Measurements from ENCODE around the gene NAPA.

The NAPA gene

GRCh38 chr19:47499863-47500830 lies 14.7 kb downstream of the NAPA start:
- H3K4me3 ChIP-seq (ENCODE audit: low read length): no peak overlapping the region
- no peak for TF ChIP-seq ZNF274 (IDR thresholded peaks at IDR 0.05; ENCODE audit: low read depth, low read length)

GRCh38 chr19:47499371-47499770 lies 15.5 kb downstream of the NAPA start:
- TF ChIP-seq ZNF274 (IDR thresholded peaks at IDR 0.05; ENCODE audit: low read depth, low read length): no peak
- H3K4me3 ChIP-seq (ENCODE audit: low read length): no peak overlapping the region

DNA sequence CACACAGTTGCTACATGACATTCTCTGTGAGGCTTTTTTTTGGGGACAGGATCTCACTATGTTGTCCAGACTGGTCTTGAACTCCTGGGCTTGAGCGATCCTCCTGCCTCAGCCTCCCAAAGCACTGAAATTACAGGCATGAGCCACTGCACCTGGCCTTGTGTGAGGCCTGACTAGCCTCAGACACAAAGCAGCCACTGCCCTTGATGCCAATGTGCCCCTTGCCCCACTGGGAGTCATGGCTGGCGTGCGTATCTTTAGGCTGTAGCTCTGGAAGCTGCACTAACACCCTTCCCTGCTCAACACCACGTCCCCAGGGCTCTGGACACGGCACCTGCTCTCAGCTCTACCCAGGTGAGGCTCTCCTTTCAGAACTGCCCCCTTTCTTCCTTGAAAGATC lies 16.3 kb downstream of the NAPA start:
- TF ChIP-seq ZNF274 (IDR thresholded peaks at IDR 0.05; ENCODE audit: low read depth, low read length): no peak
- no peak overlapping the region for H3K4me3 ChIP-seq (ENCODE audit: low read length)

GRCh38 chr19:47497821-47498520 lies 16.9 kb downstream of the NAPA start:
- TF ChIP-seq ZNF274 (IDR thresholded peaks at IDR 0.05; ENCODE audit: low read depth, low read length): no peak
- H3K4me3 ChIP-seq (ENCODE audit: low read length): no peak overlapping the region

DNA sequence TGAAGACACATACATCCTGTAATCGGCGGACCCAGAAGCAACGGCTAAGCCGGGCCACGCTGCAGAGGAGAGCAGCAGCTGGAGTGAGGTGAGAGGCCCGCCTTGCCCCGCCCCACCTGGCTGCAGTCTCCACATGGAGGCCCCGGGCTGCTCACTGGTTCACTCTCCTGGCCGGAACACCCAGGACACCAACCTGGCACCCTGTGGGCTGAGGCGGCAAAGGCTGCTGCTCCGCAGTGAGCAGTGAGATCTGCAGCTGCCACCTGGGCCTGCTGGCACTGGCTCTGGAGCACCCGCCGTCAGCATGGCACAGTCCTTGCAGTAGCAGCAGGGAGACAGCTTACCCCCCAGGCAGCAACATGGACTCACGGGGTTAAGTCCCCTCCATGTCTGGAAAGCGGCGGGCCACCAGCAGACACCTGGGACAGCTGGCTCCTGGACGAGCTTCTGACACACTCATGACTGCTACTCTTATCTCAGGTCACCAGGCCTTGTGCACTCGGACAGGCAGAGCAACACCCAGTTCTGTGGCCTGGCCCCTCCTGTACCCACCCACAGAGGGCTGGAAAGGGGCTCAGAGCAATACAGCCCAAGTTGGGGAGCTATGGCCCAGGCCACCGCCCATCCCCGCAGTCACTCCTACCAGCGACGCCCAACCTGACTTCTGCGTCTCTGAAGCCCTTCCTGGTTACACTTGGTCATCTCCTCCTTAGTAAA lies 17.7 kb downstream of the NAPA start:
- no peak overlapping the region for H3K4me3 ChIP-seq (ENCODE audit: low read length)
- no peak for TF ChIP-seq ZNF274 (IDR thresholded peaks at IDR 0.05; ENCODE audit: low read depth, low read length)

GRCh38 chr19:47495478-47496372 lies 19.1 kb downstream of the NAPA start:
- TF ChIP-seq ZNF274 (IDR thresholded peaks at IDR 0.05; ENCODE audit: low read depth, low read length): no peak
- no peak overlapping the region for H3K4me3 ChIP-seq (ENCODE audit: low read length)

DNA sequence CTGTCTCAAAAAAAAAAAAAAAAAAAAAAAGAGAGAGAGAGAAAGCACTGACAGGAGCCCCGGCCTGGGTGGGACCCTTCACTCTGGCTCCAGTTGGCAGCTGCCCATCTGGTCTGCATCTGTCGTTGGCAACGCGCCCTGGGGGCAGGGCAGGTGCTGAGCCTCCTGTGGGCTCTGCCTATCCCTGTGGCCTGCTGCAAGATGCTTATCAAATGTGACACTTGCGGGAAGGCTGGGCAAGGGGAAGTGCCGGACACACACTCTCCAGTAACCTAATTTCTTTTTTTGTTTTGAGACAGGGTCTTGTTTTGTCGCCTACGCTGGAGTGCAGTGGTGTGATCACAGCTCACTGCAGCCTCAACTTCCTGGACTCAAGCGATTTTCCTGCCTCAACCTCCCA lies 20.1 kb downstream of the NAPA start:
- no peak overlapping the region for H3K4me3 ChIP-seq (ENCODE audit: low read length)
- TF ChIP-seq ZNF274 (IDR thresholded peaks at IDR 0.05; ENCODE audit: low read depth, low read length): no peak

DNA sequence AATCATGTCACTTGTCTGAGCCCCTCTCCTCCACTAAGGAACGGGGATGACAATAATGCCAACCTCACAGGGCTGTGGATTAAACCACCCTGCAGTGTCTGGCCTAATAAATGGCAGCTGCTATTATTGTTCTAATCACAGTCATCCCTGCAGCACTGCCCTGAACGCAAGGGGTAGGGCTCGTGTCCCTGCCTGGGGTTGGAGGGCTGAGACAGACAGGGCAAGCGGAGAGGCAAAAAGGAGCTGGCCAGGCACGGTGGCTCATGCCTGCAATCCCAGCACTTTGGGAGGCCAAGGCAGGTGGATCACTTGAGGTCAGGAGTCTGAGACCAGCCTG lies 20.7 kb downstream of the NAPA start:
- no peak for TF ChIP-seq ZNF274 (IDR thresholded peaks at IDR 0.05; ENCODE audit: low read depth, low read length)

GRCh38 chr19:47493378-47494210 lies 21.3 kb downstream of the NAPA start:
- TF ChIP-seq ZNF274 (IDR thresholded peaks at IDR 0.05; ENCODE audit: low read depth, low read length): no peak

More for the DNA sequence above, 20.7 kb downstream of the NAPA start:
- no peak overlapping the region for H3K4me3 ChIP-seq (ENCODE audit: low read length)

GRCh38 chr19:47492571-47493377 lies 22.1 kb downstream of the NAPA start:
- no peak overlapping the region for H3K4me3 ChIP-seq (ENCODE audit: low read length)
- no peak for TF ChIP-seq ZNF274 (IDR thresholded peaks at IDR 0.05; ENCODE audit: low read depth, low read length)

More at GRCh38 chr19:47493378-47494210, 21.3 kb downstream of the NAPA start:
- H3K4me3 ChIP-seq (ENCODE audit: low read length): no peak overlapping the region

DNA sequence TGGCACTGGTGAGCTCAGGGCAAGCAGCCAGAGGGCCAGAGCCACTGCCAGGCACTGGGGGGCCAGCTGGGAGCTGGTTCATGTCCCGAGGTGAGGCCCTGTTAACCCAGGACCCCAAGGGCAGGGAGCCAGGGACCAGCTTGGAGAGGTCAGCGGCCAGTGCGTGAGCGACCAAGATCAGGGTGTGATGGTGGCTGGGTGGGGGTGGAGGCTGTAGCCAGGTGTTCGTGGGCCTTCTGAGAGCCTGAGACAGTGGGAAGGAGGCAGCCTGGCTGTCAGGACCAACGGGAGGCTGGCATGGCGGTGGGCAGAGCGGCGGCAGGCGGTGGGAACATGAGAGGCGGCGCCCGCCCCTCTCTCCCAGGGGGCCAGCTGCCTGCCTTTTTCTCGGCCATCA lies 22.7 kb downstream of the NAPA start:
- no peak overlapping the region for H3K4me3 ChIP-seq (ENCODE audit: low read length)
- TF ChIP-seq ZNF274 (IDR thresholded peaks at IDR 0.05; ENCODE audit: low read depth, low read length): no peak
